IPS DF 19.7 (cell line): ENCODE results near the gene PRADC1.
"Not testable (repeated sequence)": the region's sequence is repeated elsewhere in the genome, so short reads cannot be mapped to it uniquely, and the experiment has no call there.

Experiments
- DNase-seq: peaks from one replicate; pipeline ENCODE4 v3.0.0-alpha.2; 2013; ENCODE audit warnings: low read depth, low spot score

The PRADC1 gene

DNA sequence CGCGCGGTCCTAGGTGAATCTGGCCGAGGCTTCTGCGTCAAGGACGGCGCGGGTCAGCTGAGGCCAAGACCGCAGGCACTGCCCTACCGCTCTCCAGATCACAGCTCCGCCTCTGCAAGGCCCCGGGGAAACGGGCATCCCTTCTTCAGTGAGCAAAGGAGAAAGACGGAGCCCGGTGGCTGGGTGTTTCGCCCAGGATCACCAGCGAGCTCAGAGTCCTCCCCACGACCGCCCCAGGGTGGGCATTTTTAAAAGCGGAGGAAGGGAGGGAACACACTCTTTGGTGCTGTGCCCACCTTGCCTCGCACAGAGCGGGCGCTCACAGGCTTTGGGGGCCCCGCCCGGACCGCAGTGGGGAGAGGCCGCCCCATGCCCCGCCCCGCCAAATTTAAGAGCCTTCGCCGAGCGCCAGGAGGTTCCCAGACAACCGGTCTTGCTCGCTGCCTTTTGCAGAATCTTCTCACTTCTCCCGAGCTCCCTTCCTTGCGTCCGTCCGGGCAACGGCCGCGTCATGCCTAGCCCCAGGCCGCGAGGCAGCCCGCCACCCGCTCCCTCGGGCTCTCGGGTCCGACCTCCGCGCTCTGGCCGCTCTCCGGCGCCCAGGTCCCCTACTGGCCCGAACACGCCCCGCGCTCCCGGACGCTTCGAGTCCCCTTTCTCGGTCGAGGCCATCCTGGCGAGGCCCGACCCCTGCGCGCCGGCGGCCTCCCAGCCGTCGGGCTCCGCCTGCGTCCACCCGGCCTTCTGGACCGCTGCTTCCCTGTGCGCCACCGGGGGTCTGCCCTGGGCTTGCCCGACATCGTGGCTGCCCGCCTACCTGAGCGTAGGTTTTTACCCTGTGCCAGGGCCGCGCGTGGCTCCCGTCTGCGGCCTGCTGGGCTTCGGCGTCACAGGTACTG lies 30.6 kb downstream of the PRADC1 start, which contains the start of gene NOTO:
TSS of gene NOTO (plus strand) at position 419 of the 899 bp plus-strand sequence. CDS start at position 512, 93 bp downstream.
- no peak for DNase-seq

DNA sequence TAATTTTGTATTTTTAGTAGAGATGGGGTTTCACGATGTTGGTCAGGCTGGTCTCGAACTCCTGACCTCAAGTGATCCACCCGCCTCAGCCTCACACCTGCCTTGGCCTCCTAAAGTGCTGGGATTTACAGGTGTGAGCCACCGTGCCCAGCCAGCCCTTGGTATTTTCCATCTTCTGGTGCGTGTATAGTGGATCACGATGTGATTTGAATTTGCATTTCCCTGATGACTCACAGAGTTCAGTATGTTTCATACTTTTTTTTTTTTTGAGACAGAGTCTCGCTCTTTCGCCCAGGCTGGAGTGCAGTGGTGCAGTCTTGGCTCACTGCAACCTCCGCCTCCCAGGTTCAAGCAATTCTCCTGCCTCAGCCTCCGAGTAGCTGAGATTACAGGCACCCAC lies 32.8 kb downstream of the PRADC1 start:
- DNase-seq = not testable (repeated sequence)

DNA sequence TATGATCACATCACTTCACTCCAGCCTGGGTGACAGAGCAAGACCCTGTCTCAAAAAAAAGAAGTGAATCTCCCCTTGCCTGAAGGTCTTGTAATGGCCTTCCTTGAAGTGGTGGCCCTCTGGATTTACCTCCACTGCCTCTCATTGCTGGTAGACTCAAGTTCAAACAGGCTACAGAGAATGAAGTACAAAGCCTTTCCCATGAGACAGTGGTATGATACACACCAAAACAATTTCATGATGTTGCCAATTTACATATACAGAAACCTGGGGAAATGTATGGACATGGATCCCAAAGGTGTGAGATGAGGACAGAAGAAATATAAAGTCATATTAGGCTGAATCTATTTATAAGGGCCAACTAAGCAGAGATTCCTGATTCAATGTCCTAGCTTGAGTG lies 35.5 kb downstream of the PRADC1 start:
- DNase-seq = no peak

GRCh38 chr2:73187549-73187948 lies 45.5 kb downstream of the PRADC1 start:
- DNase-seq = no peak

DNA sequence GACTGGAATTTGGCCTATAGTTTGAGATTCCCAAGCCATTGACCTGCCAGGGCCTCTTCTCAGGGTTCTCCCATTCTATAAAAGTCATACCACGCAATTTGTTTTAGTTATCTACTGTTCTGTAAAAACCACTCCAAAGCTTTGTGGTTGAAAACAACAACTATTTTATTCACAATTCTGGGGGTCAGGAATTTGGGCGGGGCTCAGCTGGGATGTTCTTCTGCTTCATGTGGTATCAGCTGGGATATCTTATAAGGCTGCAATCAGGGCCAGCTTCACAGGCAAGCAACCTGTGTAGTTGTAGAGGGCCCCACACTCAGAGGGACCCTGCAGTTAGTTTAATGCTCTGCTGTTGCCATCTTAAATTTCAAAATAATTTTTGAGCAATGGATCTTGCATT lies 47.1 kb downstream of the PRADC1 start:
- DNase-seq = no peak
